Endothelial cell of umbilical vein (primary cell): ENCODE measurements around the gene VSTM2B. TPM values are rescaled to one million over a fixed set of nuclear protein-coding genes. Genes with fewer than 3 reads are reported as not detected.

Source experiments
- BruUV-seq: library from RNA; stranded (reverse); fragments of 400-500 nt; replicated peaks from 2 replicates; lab custom pipeline; 2021; lab: Mats Ljungman, UMichigan
- CTCF ChIA-PET: fragments of 300-600, 350-600 bp; sonication (Branson Sonifier 250); formaldehyde crosslinking; loops from one replicate; lab custom pipeline; 2021; ENCODE audit warnings: antibody characterized with exemption, inconsistent platforms; lab: Charles Lee
- POLR2A ChIA-PET: fragments of 300-600, 350-600 bp; sonication (Branson Sonifier 250); formaldehyde crosslinking; loops from one replicate; lab custom pipeline; 2021; ENCODE audit warnings: antibody characterized with exemption, inconsistent platforms; lab: Charles Lee
- DNase-seq: peaks from one replicate; pipeline ENCODE4 v3.0.0-alpha.2; 2011; ENCODE audit warnings: low read depth, low spot score
- FAIRE-seq: peaks from 2 replicates; lab custom pipeline; 2011; peaks lifted over from hg19 to GRCh38; lab: Jason Lieb, UNC
- H2AFZ ChIP-seq: 2 replicates; pipeline ENCODE4 v1.6.0; 2012; ENCODE audit warnings: low read depth, low read length, control low read depth, inconsistent platforms
- H3K27ac ChIP-seq: 2 replicates; pipeline ENCODE4 v1.5.1; 2011; ENCODE audit warnings: low read depth, mild to moderate bottlenecking, control low read depth, low read length, moderate library complexity; ENCODE audit not compliant: insufficient read depth
- H3K27me3 ChIP-seq, 2 experiments: 2 replicates each; pipeline versions ENCODE4 v1.6.0 to v1.6.1; 2011; ENCODE audit warnings: low read length in 2 of 2, mixed read lengths in 1 of 2; ENCODE audit not compliant: control insufficient read depth in 2 of 2, insufficient read depth in 2 of 2
- H3K36me3 ChIP-seq, 2 experiments: 2 replicates in 1 of 2; 3 replicates in 1 of 2; pipeline ENCODE4 v1.5.1; 2011; ENCODE audit warnings: low read length in 2 of 2, mild to moderate bottlenecking in 1 of 2, moderate library complexity in 1 of 2; ENCODE audit not compliant: control insufficient read depth in 2 of 2, insufficient read depth in 2 of 2; ENCODE audit errors: extremely low read depth in 1 of 2
- H3K4me1 ChIP-seq: 3 replicates; pipeline ENCODE4 v1.5.1; 2011; ENCODE audit warnings: mild to moderate bottlenecking, low read length; ENCODE audit not compliant: control insufficient read depth, insufficient read depth; ENCODE audit errors: extremely low read depth
- H3K4me2 ChIP-seq: 2 replicates; pipeline ENCODE4 v1.6.1; 2011; ENCODE audit warnings: low read length, control low read depth, mixed read lengths; ENCODE audit not compliant: insufficient read depth
- H3K4me3 ChIP-seq, 3 experiments: fragments of 200-600 bp in 1 of 3; sonication (generic), shearing (Covaris generic) in 1 of 3; replicated peaks in 1 of 3; 2 replicates each; pipeline ENCODE4 v1.5.1; 2011 to 2016; ENCODE audit warnings: control low read depth in 3 of 3, low read length in 3 of 3, mild to moderate bottlenecking in 2 of 3, inconsistent platforms in 1 of 3, low read depth in 1 of 3, moderate library complexity in 1 of 3; ENCODE audit not compliant: insufficient read depth in 1 of 3
- H3K79me2 ChIP-seq: 2 replicates; pipeline ENCODE4 v1.6.0; 2012; ENCODE audit warnings: low read length, inconsistent platforms; ENCODE audit not compliant: control insufficient read depth, insufficient read depth
- H3K9ac ChIP-seq: replicated peaks from 2 replicates; pipeline ENCODE3; 2011; ENCODE audit warnings: low read length, control low read depth; ENCODE audit not compliant: insufficient read depth; ENCODE audit errors: extremely low read depth
- H3K9me1 ChIP-seq: replicated peaks from 3 replicates; pipeline ENCODE4 v1.6.0; 2011; ENCODE audit warnings: mild to moderate bottlenecking, low read length; ENCODE audit not compliant: control insufficient read depth, insufficient read depth; ENCODE audit errors: extremely low read depth
- H3K9me3 ChIP-seq: replicated peaks from 2 replicates; pipeline ENCODE4 v1.5.1; 2012; ENCODE audit warnings: low read length, inconsistent platforms; ENCODE audit not compliant: control insufficient read depth, insufficient read depth
- H4K20me1 ChIP-seq: replicated peaks from 2 replicates; pipeline ENCODE3; 2011; ENCODE audit warnings: mild to moderate bottlenecking, low read length; ENCODE audit not compliant: control insufficient read depth, insufficient read depth; ENCODE audit errors: extremely low read depth
- EZH2 ChIP-seq: IDR thresholded peaks from 2 replicates; pipeline ENCODE4 v1.6.1; 2012; ENCODE audit warnings: borderline replicate concordance, low read depth, mild to moderate bottlenecking, moderate library complexity, low read length, inconsistent platforms; ENCODE audit not compliant: severe bottlenecking
- FOS ChIP-seq: IDR thresholded peaks from 2 replicates; pipeline ENCODE4 v1.6.1; 2011; ENCODE audit warnings: mild to moderate bottlenecking, low read length, moderate library complexity, borderline replicate concordance; ENCODE audit not compliant: insufficient read depth
- GATA2 ChIP-seq: IDR thresholded peaks from 2 replicates; pipeline ENCODE4 v1.7.0; 2011; ENCODE audit warnings: low read depth, mild to moderate bottlenecking, moderate library complexity, mixed read lengths, low read length; ENCODE audit not compliant: insufficient read length, insufficient read depth
- JUN ChIP-seq: IDR thresholded peaks from 2 replicates; pipeline ENCODE4 v1.6.1; 2011; ENCODE audit warnings: borderline replicate concordance, low read depth; ENCODE audit not compliant: insufficient read length, insufficient read depth
- MYC ChIP-seq: IDR thresholded peaks from one replicate; pipeline ENCODE4 v1.6.1; 2011; ENCODE audit warnings: mild to moderate bottlenecking, low read depth, low read length
- POLR2A ChIP-seq: IDR thresholded peaks from 2 replicates; pipeline ENCODE4 v1.6.1; 2012; ENCODE audit warnings: low read depth, mild to moderate bottlenecking, control low read depth, low read length
- POLR2AphosphoS5 ChIP-seq: IDR thresholded peaks from 2 replicates; pipeline ENCODE4 v1.6.1; 2012; ENCODE audit warnings: low read depth, mild to moderate bottlenecking, control low read depth, low read length, moderate library complexity; ENCODE audit not compliant: insufficient read depth
- dilution Hi-C: fragments of 300-500 bp; cut with MboI; formaldehyde crosslinking; loops from one replicate; pipeline ENCODE4 v1.15.0; 2019; ENCODE audit warnings: low sequenced_read_pairs; ENCODE audit not compliant: extremely low pct_ligation_motif_present
- intact Hi-C: fragments of 100-400 bp; cut with micrococcal nuclease; formaldehyde crosslinking; loops from one replicate; pipeline ENCODE4 v1.10.0; 2022
- polyA plus RNA-seq, 4 experiments: library from polyadenylated mRNA; depleted of rRNA in 3 of 4; stranded (reverse) in 3 of 4; unstranded in 1 of 4; fragments of >200 nt; gene quantifications; 2 replicates each; pipeline versions ENCODE4 v1.2.1 to v1.2.3, GENCODE V29; 2011 to 2012; ENCODE audit warnings: missing spikeins in 1 of 4
- total RNA-seq: library from RNA; stranded (reverse); gene quantifications from 2 replicates; pipeline ENCODE4 v1.2.3, GENCODE V29; 2021
- TF ChIP-seq, protein P1 (sequence below), 2 donors: IDR thresholded peaks; 1 replicate in 1 of 2; 2 replicates in 1 of 2; pipeline ENCODE4 v1.5.1; 2011; ENCODE audit warnings: low read length in 2 of 2, mild to moderate bottlenecking in 2 of 2, moderate library complexity in 2 of 2, control low read depth in 1 of 2, inconsistent platforms in 1 of 2, low read depth in 1 of 2; ENCODE audit not compliant: insufficient read depth in 1 of 2; ENCODE audit errors: extremely low read depth in 1 of 2
- TF ChIP-seq, protein P2 (sequence below): IDR thresholded peaks from 2 replicates; pipeline ENCODE4 v1.6.1; 2011; ENCODE audit not compliant: insufficient read depth, insufficient read length

Gene VSTM2B
- total and polyA plus RNA-seq, 2 donors (not counting 3 experiments of a cell fraction or from before 2014, with no cell fraction given): not detected

DNA sequence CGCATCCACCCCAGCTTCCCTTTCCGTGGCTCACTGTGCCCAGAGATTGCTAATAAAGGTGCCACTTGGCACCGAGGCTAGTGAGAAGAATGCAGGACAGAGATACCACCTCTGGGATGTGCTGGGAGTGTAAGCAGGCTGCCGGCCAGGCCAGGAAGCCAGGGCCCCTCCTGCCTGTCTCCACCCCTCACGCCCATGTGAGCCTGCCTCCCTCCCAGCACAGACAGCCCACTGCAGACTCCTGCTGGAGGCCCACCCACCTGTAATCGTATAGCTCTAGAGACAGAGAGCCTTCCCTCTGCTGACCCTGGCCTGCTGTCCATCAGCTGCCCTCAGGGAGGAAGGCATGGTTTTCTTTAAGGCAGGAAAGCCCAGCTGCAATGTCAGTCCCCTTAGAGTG lies 13.9 kb downstream of the VSTM2B start:
- no peak for DNase-seq
- Histone ChIP-seq H3K79me2 (no peaks in the 10 kb centered on the region), H3K27ac (no peak overlapping the region), H3K4me3 (no peak overlapping the region), H3K9ac (no peak overlapping the region), H3K4me2 (no peak overlapping the region), H3K36me3 (no peaks in the 10 kb centered on the region), H3K9me3 (no peaks in the 10 kb centered on the region), H3K27me3 (no peaks in the 10 kb centered on the region), H4K20me1 (no peaks in the 10 kb centered on the region), H3K9me1 (no peaks in the 10 kb centered on the region), H2AFZ (no peak overlapping the region), H3K4me1 (no peaks in the 10 kb centered on the region)
- no TSS peak for BruUV-seq
- no peak for FAIRE-seq
- POLR2A ChIA-PET: no interaction called here
- TF ChIP-seq POLR2A (no peak), JUN (no peak), EZH2 (no peak), POLR2AphosphoS5 (no peak), MYC (no peak), GATA2 (no peak), FOS (no peak)
- TF ChIP-seq, protein P1, sequence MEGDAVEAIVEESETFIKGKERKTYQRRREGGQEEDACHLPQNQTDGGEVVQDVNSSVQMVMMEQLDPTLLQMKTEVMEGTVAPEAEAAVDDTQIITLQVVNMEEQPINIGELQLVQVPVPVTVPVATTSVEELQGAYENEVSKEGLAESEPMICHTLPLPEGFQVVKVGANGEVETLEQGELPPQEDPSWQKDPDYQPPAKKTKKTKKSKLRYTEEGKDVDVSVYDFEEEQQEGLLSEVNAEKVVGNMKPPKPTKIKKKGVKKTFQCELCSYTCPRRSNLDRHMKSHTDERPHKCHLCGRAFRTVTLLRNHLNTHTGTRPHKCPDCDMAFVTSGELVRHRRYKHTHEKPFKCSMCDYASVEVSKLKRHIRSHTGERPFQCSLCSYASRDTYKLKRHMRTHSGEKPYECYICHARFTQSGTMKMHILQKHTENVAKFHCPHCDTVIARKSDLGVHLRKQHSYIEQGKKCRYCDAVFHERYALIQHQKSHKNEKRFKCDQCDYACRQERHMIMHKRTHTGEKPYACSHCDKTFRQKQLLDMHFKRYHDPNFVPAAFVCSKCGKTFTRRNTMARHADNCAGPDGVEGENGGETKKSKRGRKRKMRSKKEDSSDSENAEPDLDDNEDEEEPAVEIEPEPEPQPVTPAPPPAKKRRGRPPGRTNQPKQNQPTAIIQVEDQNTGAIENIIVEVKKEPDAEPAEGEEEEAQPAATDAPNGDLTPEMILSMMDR (IDR thresholded peaks at IDR 0.05; ENCODE audit: extremely low read depth in 1 of 2, insufficient read depth in 1 of 2, low read depth in 1 of 2, low read length in 2 of 2): no peak
- TF ChIP-seq, protein P2, sequence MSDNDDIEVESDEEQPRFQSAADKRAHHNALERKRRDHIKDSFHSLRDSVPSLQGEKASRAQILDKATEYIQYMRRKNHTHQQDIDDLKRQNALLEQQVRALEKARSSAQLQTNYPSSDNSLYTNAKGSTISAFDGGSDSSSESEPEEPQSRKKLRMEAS: no peak
- CTCF ChIA-PET: no interaction called here
- dilution Hi-C loops (no loop called here), intact Hi-C loops (no loop called here)
